Measurements from ENCODE around the gene ELMO2.

Gene ELMO2

GRCh38 chr20:46361381-46361780, 45.0 kb downstream of the ELMO2 start:
- peak in 1 of 3 donors; percentile 35 for DNase-seq
- no peak overlapping the region for H3K4me3 ChIP-seq (ENCODE audit: control insufficient read depth in 1 of 7, extremely low read depth in 1 of 7, insufficient read depth in 4 of 7, low read depth in 2 of 7, low read length in 6 of 7)

GRCh38 chr20:46359233-46359751, 47.1 kb downstream of the ELMO2 start:
- H3K27me3 ChIP-seq (replicated peaks in 2 of 5; ENCODE audit: control insufficient read depth in 4 of 5, insufficient read depth in 5 of 5, low read length in 4 of 5), result no peaks in the 10 kb centered on the region
- ChIA-PET POLR2A (interaction anchor here (0.5 to 1.5 kb wide), 3 partner anchors 48 to 387 kb away, joined by 3 to 4 read pairs (median 3); partner anchors contain the start of gene ZNF335), CTCF (interaction anchor here (1.1 to 3.1 kb wide), 3 partner anchors 10 to 68 kb away, joined by 3 to 21 read pairs (median 5); no protein-coding TSS in a partner anchor)
- peak overlapping the region; percentile 26 to 66 for H3K27ac ChIP-seq (ENCODE audit: insufficient read depth in 1 of 2, low read depth in 1 of 2, low read length in 2 of 2, poor library complexity in 1 of 2, severe bottlenecking in 2 of 2)
- H3K36me3 ChIP-seq (ENCODE audit: control insufficient read depth in 4 of 4, insufficient read depth in 4 of 4, low read length in 3 of 4), result peaks cover 4 to 46% (median 21%) of the 10 kb centered on the region in 4 experiments
- peak overlapping the region in 3 of 7 experiments; percentile 21 to 50 (median 46) for H3K4me3 ChIP-seq (ENCODE audit: control insufficient read depth in 1 of 7, extremely low read depth in 1 of 7, insufficient read depth in 4 of 7, low read depth in 2 of 7, low read length in 6 of 7)
- H3K4me1 ChIP-seq (ENCODE audit: control extremely low read depth in 1 of 4, control insufficient read depth in 4 of 4, insufficient read depth in 4 of 4, low read length in 3 of 4), result peaks cover 18 to 73% (median 56%) of the 10 kb centered on the region in 4 experiments
- peak in 2 of 3 donors; percentile 47 to 48 for DNase-seq
- 20% methylated on average over 8 of the region's 10 CpGs for WGBS (ENCODE audit: insufficient coverage)
- H3K9me3 ChIP-seq (ENCODE audit: control extremely low read depth in 1 of 5, control insufficient read depth in 4 of 5, insufficient read depth in 2 of 5, low read depth in 1 of 5, low read length in 4 of 5), result no peaks in the 10 kb centered on the region

More at GRCh38 chr20:46361381-46361780, 45.0 kb downstream of the ELMO2 start:
- H3K9me3 ChIP-seq (ENCODE audit: control extremely low read depth in 1 of 5, control insufficient read depth in 4 of 5, insufficient read depth in 2 of 5, low read depth in 1 of 5, low read length in 4 of 5), result no peaks in the 10 kb centered on the region
- H3K4me1 ChIP-seq (ENCODE audit: control extremely low read depth in 1 of 4, control insufficient read depth in 4 of 4, insufficient read depth in 4 of 4, low read length in 3 of 4), result peaks cover 27 to 91% (median 70%) of the 10 kb centered on the region in 4 experiments
- ChIA-PET CTCF (interaction anchor here (0.9 to 1.4 kb wide), 3 partner anchors 11 to 47 kb away, joined by 3 to 5 read pairs (median 3); no protein-coding TSS in a partner anchor), POLR2A (no interaction called here)
- no peaks in the 10 kb centered on the region for H3K27me3 ChIP-seq (replicated peaks in 2 of 5; ENCODE audit: control insufficient read depth in 4 of 5, insufficient read depth in 5 of 5, low read length in 4 of 5)
- 69% methylated on average over 2 of the region's 5 CpGs for WGBS (ENCODE audit: insufficient coverage)
- H3K27ac ChIP-seq (ENCODE audit: insufficient read depth in 1 of 2, low read depth in 1 of 2, low read length in 2 of 2, poor library complexity in 1 of 2, severe bottlenecking in 2 of 2), result peak overlapping the region in 1 of 2 experiments; percentile 46
- H3K36me3 ChIP-seq (ENCODE audit: control insufficient read depth in 4 of 4, insufficient read depth in 4 of 4, low read length in 3 of 4), result peaks cover 4 to 38% (median 13%) of the 10 kb centered on the region in 4 experiments

DNA sequence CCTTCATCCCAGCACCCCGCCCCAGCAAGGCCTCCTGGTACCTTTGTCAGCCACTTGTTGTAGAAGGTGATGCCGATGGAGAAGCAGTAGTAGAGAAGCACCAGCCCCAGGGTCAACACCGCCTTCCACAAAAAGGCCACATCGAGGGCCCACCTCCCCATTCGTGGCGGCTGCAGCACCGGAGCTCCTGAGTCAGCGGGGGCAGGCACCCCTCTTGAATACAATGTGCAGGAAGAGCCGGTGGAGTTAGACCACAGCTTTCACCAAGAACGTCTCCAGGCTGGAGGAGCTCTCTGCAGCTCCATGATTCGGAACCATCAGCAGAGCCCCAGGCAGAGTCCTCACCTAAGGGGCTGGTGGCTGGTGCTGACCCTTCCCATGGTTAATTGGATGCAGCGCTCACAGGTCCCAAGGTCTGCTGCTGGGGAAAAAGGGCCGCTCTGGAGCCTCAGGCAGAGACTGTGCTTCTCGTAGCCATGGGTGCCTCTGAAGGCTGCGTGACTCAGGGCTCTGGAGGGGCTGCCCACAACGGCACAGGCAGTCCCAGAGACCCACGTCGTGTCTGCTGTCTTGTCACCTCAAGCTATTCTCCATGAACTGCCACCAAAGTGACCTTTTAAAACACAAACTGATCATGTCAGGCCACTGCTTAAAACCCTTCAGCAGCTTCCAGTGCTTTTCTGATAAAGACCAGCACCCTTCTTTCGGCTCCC, 47.9 kb downstream of the ELMO2 start:
- ChIA-PET CTCF (interaction anchor here (0.8 to 3.1 kb wide), 8 partner anchors 9 to 69 kb away, joined by 3 to 21 read pairs (median 4); partner anchors contain the start of gene ELMO2), POLR2A (interaction anchor here (1.0 to 1.5 kb wide), 2 partner anchors 48 to 386 kb away, joined by 3 to 4 read pairs; partner anchors contain the start of gene ZNF335)
- Histone ChIP-seq H3K36me3 (ENCODE audit: control insufficient read depth in 4 of 4, insufficient read depth in 4 of 4, low read length in 3 of 4) (peaks cover 4 to 54% (median 26%) of the 10 kb centered on the region in 4 experiments), H3K27me3 (replicated peaks in 2 of 5; ENCODE audit: control insufficient read depth in 4 of 5, insufficient read depth in 5 of 5, low read length in 4 of 5) (no peaks in the 10 kb centered on the region), H3K27ac (ENCODE audit: insufficient read depth in 1 of 2, low read depth in 1 of 2, low read length in 2 of 2, poor library complexity in 1 of 2, severe bottlenecking in 2 of 2) (peak overlapping the region in 1 of 2 experiments; percentile 66), H3K4me1 (ENCODE audit: control extremely low read depth in 1 of 4, control insufficient read depth in 4 of 4, insufficient read depth in 4 of 4, low read length in 3 of 4) (peaks cover 15 to 70% (median 52%) of the 10 kb centered on the region in 4 experiments), H3K4me3 (ENCODE audit: control insufficient read depth in 1 of 7, extremely low read depth in 1 of 7, insufficient read depth in 4 of 7, low read depth in 2 of 7, low read length in 6 of 7) (peak overlapping the region in 2 of 7 experiments; percentile 21 to 46), H3K9me3 (ENCODE audit: control extremely low read depth in 1 of 5, control insufficient read depth in 4 of 5, insufficient read depth in 2 of 5, low read depth in 1 of 5, low read length in 4 of 5) (no peaks in the 10 kb centered on the region)
- DNase-seq, result peak in 1 of 3 donors; percentile 54
- WGBS (ENCODE audit: insufficient coverage), result 55% methylated on average over 15 of the region's 19 CpGs

- Histone ChIP-seq H3K27me3 (replicated peaks in 2 of 5; ENCODE audit: control insufficient read depth in 4 of 5, insufficient read depth in 5 of 5, low read length in 4 of 5) (no peaks in the 10 kb centered on the region), H3K4me3 (ENCODE audit: control insufficient read depth in 1 of 7, extremely low read depth in 1 of 7, insufficient read depth in 4 of 7, low read depth in 2 of 7, low read length in 6 of 7) (peak overlapping the region in 1 of 7 experiments; percentile 5), H3K36me3 (ENCODE audit: control insufficient read depth in 4 of 4, insufficient read depth in 4 of 4, low read length in 3 of 4) (peaks cover 4 to 52% (median 28%) of the 10 kb centered on the region in 4 experiments), H3K27ac (ENCODE audit: insufficient read depth in 1 of 2, low read depth in 1 of 2, low read length in 2 of 2, poor library complexity in 1 of 2, severe bottlenecking in 2 of 2) (no peak overlapping the region), H3K4me1 (ENCODE audit: control extremely low read depth in 1 of 4, control insufficient read depth in 4 of 4, insufficient read depth in 4 of 4, low read length in 3 of 4) (peaks cover 9 to 57% (median 40%) of the 10 kb centered on the region in 4 experiments), H3K9me3 (ENCODE audit: control extremely low read depth in 1 of 5, control insufficient read depth in 4 of 5, insufficient read depth in 2 of 5, low read depth in 1 of 5, low read length in 4 of 5) (no peaks in the 10 kb centered on the region)
- WGBS (ENCODE audit: insufficient coverage), result 8% methylated on average over 9 of the region's 13 CpGs
- ChIA-PET CTCF (interaction anchor here (0.8 to 2.1 kb wide), 3 partner anchors 9 to 55 kb away, joined by 3 to 5 read pairs (median 4); no protein-coding TSS in a partner anchor), POLR2A (interaction anchor here (0.8 kb wide), 1 partner anchor 8 kb away, joined by 3 read pairs; no protein-coding TSS in a partner anchor)
- DNase-seq, result peak in 2 of 3 donors; percentile 40 to 50
These were observed 49.3 kb downstream of the ELMO2 start for GRCh38 chr20:46357030-46357514.

GRCh38 chr20:46356195-46357029, 50.0 kb downstream of the ELMO2 start:
- H3K27ac ChIP-seq (ENCODE audit: insufficient read depth in 1 of 2, low read depth in 1 of 2, low read length in 2 of 2, poor library complexity in 1 of 2, severe bottlenecking in 2 of 2), result no peak overlapping the region
- POLR2A ChIA-PET, result interaction anchor here (0.8 kb wide), 1 partner anchor 8 kb away, joined by 3 read pairs; no protein-coding TSS in a partner anchor
- H3K4me3 ChIP-seq (ENCODE audit: control insufficient read depth in 1 of 7, extremely low read depth in 1 of 7, insufficient read depth in 4 of 7, low read depth in 2 of 7, low read length in 6 of 7), result no peak overlapping the region
- no peaks in the 10 kb centered on the region for H3K27me3 ChIP-seq (replicated peaks in 2 of 5; ENCODE audit: control insufficient read depth in 4 of 5, insufficient read depth in 5 of 5, low read length in 4 of 5)
- peaks cover 5 to 50% (median 35%) of the 10 kb centered on the region in 4 experiments for H3K4me1 ChIP-seq (ENCODE audit: control extremely low read depth in 1 of 4, control insufficient read depth in 4 of 4, insufficient read depth in 4 of 4, low read length in 3 of 4)
- WGBS (ENCODE audit: insufficient coverage), result 87% methylated on average over 21 of the region's 23 CpGs
- CTCF ChIA-PET, result interaction anchor here (0.8 to 2.1 kb wide), 3 partner anchors 8 to 226 kb away, joined by 3 to 5 read pairs (median 3); no protein-coding TSS in a partner anchor
- DNase-seq, result no peak
- peaks cover 4 to 55% (median 31%) of the 10 kb centered on the region in 4 experiments for H3K36me3 ChIP-seq (ENCODE audit: control insufficient read depth in 4 of 4, insufficient read depth in 4 of 4, low read length in 3 of 4)
- H3K9me3 ChIP-seq (ENCODE audit: control extremely low read depth in 1 of 5, control insufficient read depth in 4 of 5, insufficient read depth in 2 of 5, low read depth in 1 of 5, low read length in 4 of 5), result no peaks in the 10 kb centered on the region

- Histone ChIP-seq H3K27me3 (replicated peaks in 2 of 5; ENCODE audit: control insufficient read depth in 4 of 5, insufficient read depth in 5 of 5, low read length in 4 of 5) (no peaks in the 10 kb centered on the region), H3K9me3 (ENCODE audit: control extremely low read depth in 1 of 5, control insufficient read depth in 4 of 5, insufficient read depth in 2 of 5, low read depth in 1 of 5, low read length in 4 of 5) (no peaks in the 10 kb centered on the region), H3K4me3 (ENCODE audit: control insufficient read depth in 1 of 7, extremely low read depth in 1 of 7, insufficient read depth in 4 of 7, low read depth in 2 of 7, low read length in 6 of 7) (no peak overlapping the region), H3K36me3 (ENCODE audit: control insufficient read depth in 4 of 4, insufficient read depth in 4 of 4, low read length in 3 of 4) (peaks cover 4 to 54% (median 34%) of the 10 kb centered on the region in 4 experiments), H3K4me1 (ENCODE audit: control extremely low read depth in 1 of 4, control insufficient read depth in 4 of 4, insufficient read depth in 4 of 4, low read length in 3 of 4) (peaks cover 5 to 44% (median 36%) of the 10 kb centered on the region in 4 experiments), H3K27ac (ENCODE audit: insufficient read depth in 1 of 2, low read depth in 1 of 2, low read length in 2 of 2, poor library complexity in 1 of 2, severe bottlenecking in 2 of 2) (no peak overlapping the region)
- ChIA-PET CTCF (interaction anchor here (0.9 kb wide), 2 partner anchors 51 to 226 kb away, joined by 3 read pairs; no protein-coding TSS in a partner anchor), POLR2A (no interaction called here)
- no peak for DNase-seq
- 97% methylated on average over 7 of the region's 7 CpGs for WGBS (ENCODE audit: insufficient coverage)
These were observed 50.6 kb downstream of the ELMO2 start for GRCh38 chr20:46355778-46356177.

Measured in common myeloid progenitor, CD34-positive (primary cell).